Measurements from ENCODE around the gene LZTFL1. TPM values are rescaled to one million over a fixed set of nuclear protein-coding genes. Genes with fewer than 3 reads are reported as not detected.

LZTFL1 gene
- total and polyA plus RNA-seq, 2 donors (not counting 3 experiments of a cell fraction or from before 2014, with no cell fraction given), result 18.2 to 26.1 TPM

DNA sequence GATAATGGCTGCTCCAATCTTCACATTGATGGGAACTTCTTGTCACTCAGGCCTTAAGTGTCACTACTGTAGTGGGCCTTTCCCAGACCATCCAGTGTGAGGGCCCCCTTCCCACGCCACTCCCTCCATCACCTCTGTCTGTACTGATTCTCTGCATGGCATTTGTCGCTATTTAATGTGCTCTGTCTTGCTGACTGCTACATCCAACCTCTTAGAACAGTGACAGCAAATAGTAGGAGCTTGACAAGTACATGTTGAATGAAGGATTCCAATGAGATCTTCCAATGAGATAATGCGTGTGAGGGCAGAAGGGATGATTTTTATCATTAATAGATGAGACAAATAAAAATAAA lies 38.8 kb upstream of the LZTFL1 start:
- no peak for FAIRE-seq
- H2AFZ ChIP-seq (ENCODE audit: low read depth, low read length), result no peak overlapping the region
- POLR2A ChIA-PET, result no interaction called here
- H3K27me3 ChIP-seq (ENCODE audit: control insufficient read depth in 2 of 2, insufficient read depth in 2 of 2, low read length in 2 of 2), result peaks cover 4 to 15% of the 10 kb centered on the region in 2 experiments
- dilution Hi-C loops (cut with MboI; ENCODE audit: extremely low pct_ligation_motif_present, low sequenced_read_pairs), result no loop called here
- H3K36me3 ChIP-seq (ENCODE audit: control insufficient read depth in 2 of 2, extremely low read depth in 1 of 2, insufficient read depth in 2 of 2, low read length in 2 of 2), result no peaks in the 10 kb centered on the region
- intact Hi-C loops (cut with micrococcal nuclease), result no loop called here
- H3K9me1 ChIP-seq (replicated peaks; ENCODE audit: control insufficient read depth, extremely low read depth, insufficient read depth, low read length), result no peaks in the 10 kb centered on the region
- BruUV-seq (replicated peaks), result no TSS peak
- H3K27ac ChIP-seq (ENCODE audit: insufficient read depth, low read depth, low read length), result no peak overlapping the region
- no peaks in the 10 kb centered on the region for H4K20me1 ChIP-seq (replicated peaks; ENCODE audit: control insufficient read depth, extremely low read depth, insufficient read depth, low read length)
- CTCF ChIA-PET, result no interaction called here
- no peak for DNase-seq (ENCODE audit: low read depth, low spot score)
- TF ChIP-seq POLR2A (IDR thresholded peaks at IDR 0.05; ENCODE audit: low read depth, low read length) (no peak), GATA2 (IDR thresholded peaks at IDR 0.05; ENCODE audit: insufficient read depth, insufficient read length, low read depth, low read length) (no peak), MYC (IDR thresholded peaks at IDR 0.05; ENCODE audit: low read depth, low read length) (no peak), POLR2AphosphoS5 (IDR thresholded peaks at IDR 0.05; ENCODE audit: insufficient read depth, low read depth, low read length) (no peak), FOS (IDR thresholded peaks at IDR 0.05; ENCODE audit: borderline replicate concordance, insufficient read depth, low read length) (no peak), JUN (IDR thresholded peaks at IDR 0.05; ENCODE audit: borderline replicate concordance, insufficient read depth, insufficient read length, low read depth) (no peak), EZH2 (IDR thresholded peaks at IDR 0.05; ENCODE audit: borderline replicate concordance, low read depth, low read length, severe bottlenecking) (no peak)
- TF ChIP-seq, protein P1, sequence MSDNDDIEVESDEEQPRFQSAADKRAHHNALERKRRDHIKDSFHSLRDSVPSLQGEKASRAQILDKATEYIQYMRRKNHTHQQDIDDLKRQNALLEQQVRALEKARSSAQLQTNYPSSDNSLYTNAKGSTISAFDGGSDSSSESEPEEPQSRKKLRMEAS (IDR thresholded peaks at IDR 0.05; ENCODE audit: insufficient read depth, insufficient read length), result no peak
- TF ChIP-seq, protein P2, sequence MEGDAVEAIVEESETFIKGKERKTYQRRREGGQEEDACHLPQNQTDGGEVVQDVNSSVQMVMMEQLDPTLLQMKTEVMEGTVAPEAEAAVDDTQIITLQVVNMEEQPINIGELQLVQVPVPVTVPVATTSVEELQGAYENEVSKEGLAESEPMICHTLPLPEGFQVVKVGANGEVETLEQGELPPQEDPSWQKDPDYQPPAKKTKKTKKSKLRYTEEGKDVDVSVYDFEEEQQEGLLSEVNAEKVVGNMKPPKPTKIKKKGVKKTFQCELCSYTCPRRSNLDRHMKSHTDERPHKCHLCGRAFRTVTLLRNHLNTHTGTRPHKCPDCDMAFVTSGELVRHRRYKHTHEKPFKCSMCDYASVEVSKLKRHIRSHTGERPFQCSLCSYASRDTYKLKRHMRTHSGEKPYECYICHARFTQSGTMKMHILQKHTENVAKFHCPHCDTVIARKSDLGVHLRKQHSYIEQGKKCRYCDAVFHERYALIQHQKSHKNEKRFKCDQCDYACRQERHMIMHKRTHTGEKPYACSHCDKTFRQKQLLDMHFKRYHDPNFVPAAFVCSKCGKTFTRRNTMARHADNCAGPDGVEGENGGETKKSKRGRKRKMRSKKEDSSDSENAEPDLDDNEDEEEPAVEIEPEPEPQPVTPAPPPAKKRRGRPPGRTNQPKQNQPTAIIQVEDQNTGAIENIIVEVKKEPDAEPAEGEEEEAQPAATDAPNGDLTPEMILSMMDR (IDR thresholded peaks at IDR 0.05; ENCODE audit: extremely low read depth in 1 of 2, insufficient read depth in 1 of 2, low read depth in 1 of 2, low read length in 2 of 2), result no peak
- no peaks in the 10 kb centered on the region for H3K79me2 ChIP-seq (ENCODE audit: control insufficient read depth, insufficient read depth, low read length)
- H3K4me2 ChIP-seq (ENCODE audit: insufficient read depth, low read length), result no peak overlapping the region
- H3K4me1 ChIP-seq (ENCODE audit: control insufficient read depth, extremely low read depth, insufficient read depth, low read length), result no peaks in the 10 kb centered on the region
- no peaks in the 10 kb centered on the region for H3K9me3 ChIP-seq (replicated peaks; ENCODE audit: control insufficient read depth, insufficient read depth, low read length)
- no peak overlapping the region for H3K4me3 ChIP-seq (replicated peaks in 1 of 3; ENCODE audit: insufficient read depth in 1 of 3, low read depth in 1 of 3, low read length in 3 of 3)
- no peak overlapping the region for H3K9ac ChIP-seq (replicated peaks; ENCODE audit: extremely low read depth, insufficient read depth, low read length)
